GM18499 (cell line): ENCODE results near the gene PPAN.

Experiments used
- ATAC-seq: cut with Tn5 transposase; IDR thresholded peaks from one replicate; pipeline ENCODE4 v1.9.1; 2021; ENCODE audit warnings: moderate number of reproducible peaks; ENCODE audit not compliant: insufficient read depth, unreplicated experiment

Gene PPAN

DNA sequence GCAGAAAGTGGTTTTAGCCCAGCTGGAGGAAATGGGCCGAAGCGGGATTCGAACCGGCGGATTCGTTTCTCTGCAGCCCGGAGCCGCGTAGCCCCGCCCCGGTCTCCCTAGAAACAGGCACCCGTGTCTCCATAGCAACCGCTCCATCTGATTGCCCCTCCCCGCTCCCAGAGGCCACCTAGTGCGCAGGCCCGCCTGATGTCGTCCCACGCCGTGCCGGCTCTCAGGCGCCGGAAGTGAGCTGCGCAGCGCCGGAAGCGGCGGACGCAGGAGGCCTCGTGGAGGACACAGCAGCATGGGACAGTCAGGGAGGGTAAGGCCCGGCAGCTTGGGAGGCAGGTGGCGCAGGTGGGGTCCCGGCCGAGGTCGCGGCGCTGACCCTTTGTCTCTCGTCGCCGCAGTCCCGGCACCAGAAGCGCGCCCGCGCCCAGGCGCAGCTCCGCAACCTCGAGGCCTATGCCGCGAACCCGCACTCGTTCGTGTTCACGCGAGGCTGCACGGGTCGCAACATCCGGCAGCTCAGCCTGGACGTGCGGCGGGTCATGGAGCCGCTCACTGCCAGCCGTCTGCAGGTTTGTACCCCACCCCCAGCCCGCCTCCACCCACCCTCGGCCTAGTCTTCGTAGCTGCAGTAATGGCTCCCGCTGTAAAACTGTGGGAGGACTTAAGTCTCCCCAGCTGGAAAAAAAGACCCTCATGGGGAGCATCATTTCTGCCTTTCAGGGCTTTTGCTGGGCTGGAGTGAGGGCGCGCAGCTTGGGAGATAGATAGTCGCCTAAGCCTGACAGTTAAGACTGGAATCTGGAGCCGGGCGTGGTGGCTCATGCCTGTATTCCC lies at the start of gene PPAN:
Gene PPAN, plus strand, starts transcription at position 263 of the 837 bp plus-strand sequence. Its CDS starts 33 bp downstream, at position 296.
- ATAC-seq = no peak

DNA sequence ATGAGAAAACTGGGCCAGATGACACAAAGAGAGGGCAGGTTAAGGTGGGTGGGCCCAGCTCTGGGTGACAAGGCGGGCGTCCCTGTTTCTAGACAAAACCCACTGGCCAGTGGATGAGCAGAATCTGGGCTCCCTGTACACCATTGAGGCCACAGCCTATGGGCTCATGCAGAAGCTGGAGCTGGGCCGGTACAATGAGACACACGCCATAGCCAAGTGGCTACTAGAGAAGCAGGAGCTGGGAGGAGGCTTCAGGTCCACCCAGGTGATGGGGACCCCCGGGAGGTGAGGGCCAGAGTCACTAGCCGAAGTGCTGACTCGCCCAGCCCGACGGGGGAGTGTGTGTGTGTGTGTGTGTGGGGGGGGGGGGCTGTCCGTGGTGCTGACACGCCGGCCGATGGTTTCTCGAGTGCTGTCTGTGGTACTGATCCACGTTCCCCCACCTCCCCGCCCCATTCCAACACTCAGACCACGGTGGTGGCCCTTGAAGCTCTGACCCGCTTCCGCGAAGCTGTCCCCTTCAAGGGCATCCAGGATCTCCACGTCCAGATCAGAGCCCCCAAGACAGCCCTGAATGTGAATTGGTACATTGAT lies 44.3 kb upstream of the PPAN start:
- no peak for ATAC-seq

GRCh38 chr19:10068205-10068604 lies 38.0 kb upstream of the PPAN start:
- no peak for ATAC-seq

DNA sequence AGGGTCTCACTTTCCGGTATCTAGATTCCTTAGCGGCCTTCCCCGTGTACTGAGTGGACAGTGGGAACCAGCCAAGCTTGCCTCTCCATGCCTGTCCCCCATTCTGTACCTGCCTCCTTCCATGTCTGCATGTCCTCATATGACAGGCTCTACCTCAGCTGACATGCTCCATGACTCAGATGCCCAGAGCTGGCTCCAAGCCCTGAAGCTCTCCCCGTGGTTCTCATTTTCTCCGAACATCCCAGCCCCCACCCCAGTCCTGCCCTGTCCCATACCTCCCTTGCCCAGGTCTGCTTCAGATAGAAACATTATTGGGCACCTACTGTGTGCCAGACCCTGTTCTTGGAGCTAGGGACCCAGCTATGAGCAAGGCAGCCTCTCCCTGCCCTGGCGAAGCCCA lies 37.1 kb upstream of the PPAN start:
- ATAC-seq = no peak

DNA sequence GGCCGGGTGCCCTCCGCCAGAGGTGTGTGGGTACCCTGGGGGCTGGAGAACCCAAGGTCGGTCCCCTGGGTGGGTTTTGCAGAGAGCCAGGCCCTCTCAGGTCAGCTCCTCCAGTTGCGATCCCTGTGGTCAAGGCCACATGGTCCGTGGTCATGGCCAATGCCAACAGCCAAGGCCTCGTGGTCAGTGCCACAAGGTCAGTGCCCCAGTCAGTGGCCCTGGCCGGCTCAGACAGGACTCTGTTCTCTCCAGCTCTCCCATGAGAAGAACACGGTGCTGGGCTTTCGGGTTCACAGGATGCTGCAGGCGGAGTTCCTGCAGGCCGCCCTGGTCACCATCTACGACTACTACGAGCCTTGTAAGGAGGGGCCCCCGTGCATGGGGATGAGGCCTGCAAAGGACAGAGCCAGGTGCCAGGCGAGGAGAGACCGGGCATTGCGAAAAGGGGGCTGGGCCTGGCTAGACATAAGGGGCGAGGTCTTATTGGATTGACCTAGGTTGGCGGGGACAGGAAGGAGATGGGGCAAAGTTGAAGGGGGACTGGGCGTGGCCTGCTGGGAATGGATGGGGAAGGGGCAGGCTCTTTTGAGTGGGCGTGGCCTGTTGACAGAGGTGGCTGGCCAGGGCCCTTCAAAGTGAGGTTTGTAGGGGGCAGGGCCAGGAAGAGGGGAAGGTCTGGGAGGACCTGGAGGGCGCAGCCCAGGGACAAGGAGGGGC lies 35.3 kb upstream of the PPAN start:
- no peak for ATAC-seq

- ATAC-seq = no peak
Observed at GRCh38 chr19:10074153-10074552, 32.0 kb upstream of the PPAN start.

DNA sequence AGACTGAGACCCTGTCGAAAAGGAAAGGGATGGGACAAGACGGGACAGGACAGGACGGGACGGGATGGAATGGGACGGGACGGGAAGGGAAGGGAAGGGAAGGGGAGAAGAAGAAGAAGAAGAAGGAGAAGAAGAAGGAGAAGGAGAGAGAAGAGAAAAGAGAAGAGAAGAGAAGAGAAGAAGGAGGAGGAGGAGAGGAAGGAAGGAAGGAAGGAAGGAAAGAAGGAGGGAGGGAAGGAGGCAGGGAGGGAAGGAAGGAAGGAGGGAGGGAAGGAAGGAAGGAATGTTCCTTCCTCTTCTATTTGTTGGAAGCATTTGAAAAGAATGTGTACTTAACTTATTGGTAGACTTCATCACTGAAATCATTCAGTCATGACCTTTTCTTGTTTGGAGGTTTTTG lies 29.6 kb upstream of the PPAN start:
- no peak for ATAC-seq

GRCh38 chr19:10078329-10078728 lies 27.8 kb upstream of the PPAN start:
- no peak for ATAC-seq

- no peak for ATAC-seq
Observed at GRCh38 chr19:10079031-10079453, 27.1 kb upstream of the PPAN start.

DNA sequence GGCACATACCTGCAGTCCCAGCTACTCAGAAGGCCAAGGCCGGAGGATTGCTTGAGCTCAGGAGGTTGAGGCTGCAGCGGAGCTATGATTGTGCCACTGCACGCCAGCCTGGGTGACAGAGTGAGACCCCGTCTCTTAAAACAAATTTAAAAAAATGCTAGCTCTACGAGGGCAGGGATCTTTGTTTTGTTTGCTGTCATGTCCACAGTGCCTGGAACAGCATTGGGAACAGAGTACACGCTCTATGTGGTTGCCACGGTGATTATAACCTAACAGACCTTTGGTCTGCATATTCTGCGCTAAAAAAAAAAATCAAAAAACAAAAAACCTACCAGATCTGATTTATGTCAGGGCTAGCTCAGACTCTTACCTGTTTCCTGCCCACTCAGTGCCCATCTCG lies 22.3 kb upstream of the PPAN start:
- ATAC-seq = no peak

GRCh38 chr19:10084803-10085202 lies 21.4 kb upstream of the PPAN start:
- no peak for ATAC-seq

DNA sequence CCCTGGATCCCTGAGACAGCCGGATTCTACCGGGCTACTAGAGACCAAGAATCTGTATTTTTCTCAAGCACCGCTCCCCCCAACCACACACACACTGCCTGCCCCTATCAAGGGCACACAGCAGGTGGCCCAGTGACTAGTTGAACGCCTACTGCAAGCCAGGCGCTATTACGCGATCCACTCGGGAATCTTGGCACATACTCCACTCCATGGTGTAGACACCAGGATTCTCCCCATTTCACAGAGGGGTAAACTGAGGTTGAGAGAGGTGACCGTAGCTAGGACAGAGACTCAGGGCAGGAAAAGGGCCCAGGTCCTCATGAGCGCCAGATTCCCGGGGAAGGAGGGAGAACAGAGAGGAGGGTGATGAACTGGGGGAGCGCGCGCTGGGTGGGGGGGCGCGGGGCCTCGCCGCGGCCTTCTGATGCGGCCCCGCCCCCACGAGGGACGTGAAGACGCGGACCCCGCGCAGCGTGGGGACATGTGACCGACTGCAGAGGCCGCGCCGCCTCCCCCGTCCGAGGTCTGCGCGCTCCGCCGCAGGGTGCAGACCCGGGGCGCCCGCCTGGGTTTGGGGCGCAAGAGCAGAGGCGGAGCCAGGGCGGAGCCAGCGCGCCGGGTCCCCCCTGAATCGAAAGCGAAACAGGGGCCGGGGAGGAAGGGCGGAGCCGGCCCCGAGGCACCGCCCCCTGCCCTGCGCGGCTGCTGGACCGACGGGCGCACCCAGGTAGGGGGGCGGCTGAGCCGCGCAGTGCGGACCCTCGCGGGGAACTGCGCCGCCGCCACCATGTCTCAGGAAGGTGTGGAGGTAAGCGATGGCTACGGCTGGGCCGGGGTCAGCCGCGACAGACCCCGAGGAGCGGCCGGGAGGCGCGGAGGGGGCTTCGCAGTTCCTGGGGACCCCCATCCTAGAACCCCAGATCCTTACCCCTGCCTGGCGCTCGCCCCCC lies 20.2 kb upstream of the PPAN start, which contains the start of gene SHFL:
Gene SHFL, plus strand, starts transcription at position 677 of the 950 bp plus-strand sequence. Its CDS starts 111 bp downstream, at position 788.
- no peak for ATAC-seq

DNA sequence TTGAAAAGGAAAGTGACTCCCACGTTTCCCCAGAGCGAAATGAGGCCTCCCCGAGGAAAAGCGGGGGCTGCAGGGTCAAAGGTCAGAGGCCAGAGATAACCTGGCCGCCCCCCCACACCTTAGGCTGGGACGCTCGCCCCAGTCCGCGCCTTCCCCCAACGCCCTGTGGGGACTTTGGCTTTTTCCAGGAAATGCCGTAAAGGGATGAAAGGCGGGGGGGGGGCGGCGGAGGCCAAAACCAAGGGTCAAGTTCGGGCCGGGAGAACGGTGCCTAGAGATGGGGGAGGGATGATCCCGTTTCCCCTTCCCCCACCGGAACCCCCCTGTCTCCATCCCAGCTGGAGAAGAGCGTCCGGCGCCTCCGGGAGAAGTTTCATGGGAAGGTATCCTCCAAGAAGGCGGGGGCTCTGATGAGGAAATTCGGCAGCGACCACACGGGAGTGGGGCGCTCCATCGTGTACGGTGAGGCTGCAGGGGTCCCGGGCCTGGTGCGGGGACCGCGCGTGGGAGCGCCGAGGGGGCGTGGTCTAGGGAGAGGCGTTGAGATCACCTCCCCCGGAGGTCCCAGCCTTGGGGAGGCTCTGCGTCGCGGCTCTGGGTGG lies 19.5 kb upstream of the PPAN start:
- ATAC-seq = no peak

GRCh38 chr19:10087296-10088061 lies 18.7 kb upstream of the PPAN start:
- no peak for ATAC-seq

DNA sequence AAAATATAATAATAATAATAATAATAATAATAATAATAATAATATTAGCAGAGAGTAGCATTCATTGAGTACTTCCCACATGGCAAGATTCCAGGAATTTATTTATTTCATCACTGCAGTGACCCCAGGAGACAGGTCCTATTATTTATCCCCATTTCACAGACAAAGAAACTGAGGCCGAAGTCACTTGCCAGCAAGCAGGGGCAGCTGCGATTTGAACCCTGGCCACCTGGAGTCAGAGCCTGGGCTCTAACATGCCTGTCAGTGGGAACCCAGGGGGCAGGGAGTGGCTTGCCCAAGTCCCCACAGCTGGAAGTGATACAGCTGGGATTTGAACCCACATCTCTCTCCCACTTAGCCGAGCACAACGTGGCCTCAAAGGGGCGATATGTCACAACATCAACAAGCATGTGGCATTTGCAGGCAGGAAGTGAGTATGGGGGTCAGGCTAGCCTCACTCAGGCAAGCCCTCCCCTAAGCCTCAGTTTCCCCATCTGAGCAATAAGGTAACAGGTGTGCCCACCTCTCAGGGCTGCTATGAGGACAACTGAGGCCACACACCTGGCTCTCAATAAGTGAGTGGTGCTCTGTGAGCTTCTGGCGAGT lies 17.1 kb upstream of the PPAN start:
- no peak for ATAC-seq

GRCh38 chr19:10089801-10090375 lies 16.3 kb upstream of the PPAN start:
- ATAC-seq = no peak

DNA sequence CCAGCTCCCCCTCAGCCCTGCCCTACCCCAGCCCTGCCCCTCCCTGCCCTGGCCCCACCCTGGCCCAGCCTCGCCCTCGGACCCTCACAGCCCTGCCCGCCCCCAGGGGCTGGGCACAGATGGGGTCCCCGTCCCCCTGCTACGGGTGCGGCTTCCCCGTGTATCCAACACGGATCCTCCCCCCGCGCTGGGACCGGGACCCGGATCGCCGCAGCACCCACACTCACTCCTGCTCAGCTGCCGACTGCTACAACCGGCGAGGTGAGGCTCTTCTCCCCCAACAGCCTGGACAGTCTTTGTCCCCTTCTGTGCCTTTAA lies 14.8 kb upstream of the PPAN start:
- ATAC-seq = no peak

GRCh38 chr19:10091895-10092641 lies 14.1 kb upstream of the PPAN start:
- no peak for ATAC-seq
